ENCODE data around the gene MAP3K12. TPM values are rescaled to one million over a fixed set of nuclear protein-coding genes. Genes with fewer than 3 reads are reported as not detected.
A peak's percentile ranks its signal among the peaks of the same experiment; 100 is the strongest.
"Not testable (repeated sequence)": the region's sequence is repeated elsewhere in the genome, so short reads cannot be mapped to it uniquely, and the experiment has no call there.

Gene MAP3K12
- total and polyA plus RNA-seq, 2 of the 4 experiments (the other 2 are of a cell fraction) = 29.0 to 52.5 TPM

- H2BK15ac ChIP-seq (ENCODE audit: low read depth, low read length); H2BK20ac ChIP-seq (ENCODE audit: low read depth, low read length); POLR2A ChIA-PET (ENCODE audit: unreplicated experiment); CTCF ChIA-PET; DNase-seq; H4K8ac ChIP-seq (ENCODE audit: low read depth in 2 of 2, low read length in 2 of 2); H3K27me3 ChIP-seq (ENCODE audit: control insufficient read depth, insufficient read depth, low read length); H3K4me1 ChIP-seq (ENCODE audit: control insufficient read depth, insufficient read depth, low read length); H2BK5ac ChIP-seq (ENCODE audit: low read depth, low read length, poor library complexity, severe bottlenecking); H4K91ac ChIP-seq (ENCODE audit: insufficient read depth, low read depth, low read length); H4K20me1 ChIP-seq (ENCODE audit: insufficient read depth, low read length); H3K4me2 ChIP-seq (ENCODE audit: low read depth, low read length); H3K9ac ChIP-seq (ENCODE audit: low read depth, low read length); H3K56ac ChIP-seq (ENCODE audit: extremely low read depth, insufficient read depth, low read length); BruUV-seq (replicated peaks); H3K27ac ChIP-seq (ENCODE audit: insufficient read depth, low read length); H3K4ac ChIP-seq (ENCODE audit: low read depth, low read length); H2AFZ ChIP-seq (replicated peaks; ENCODE audit: low read length, poor library complexity); H3K9me3 ChIP-seq (ENCODE audit: control insufficient read depth, insufficient read depth, low read length); dilution Hi-C loops (cut with HindIII; ENCODE audit: low sequenced_read_pairs, unreplicated experiment); H3K4me3 ChIP-seq (ENCODE audit: insufficient read depth, low read depth, low read length); H2AK9ac ChIP-seq (replicated peaks; ENCODE audit: low read depth, low read length, poor library complexity); H4K5ac ChIP-seq (ENCODE audit: low read depth, low read length); H3K23ac ChIP-seq (ENCODE audit: low read depth, low read length); H3K36me3 ChIP-seq (ENCODE audit: control insufficient read depth, insufficient read depth, low read length); ATAC-seq (ENCODE audit: low read depth); H3K14ac ChIP-seq (replicated peaks; ENCODE audit: low read depth, low read length); H3K18ac ChIP-seq (ENCODE audit: low read depth, low read length); in situ Hi-C loops (cut with MboI; ENCODE audit: low sequenced_read_pairs); H3K9me1 ChIP-seq (ENCODE audit: insufficient read depth, low read length); H2BK120ac ChIP-seq (ENCODE audit: low read depth, low read length); intact Hi-C loops (cut with micrococcal nuclease): not testable (repeated sequence)
- Histone ChIP-seq H3K79me1 (ENCODE audit: low read depth in 1 of 2, low read length in 2 of 2) (peaks cover 14 to 25% of the 10 kb centered on the region in 2 experiments), H2AK5ac (ENCODE audit: low read depth, low read length) (0 out of 2 replicates have a peak overlapping the region, but pooled peaks have one; percentile 10)
Observed at GRCh38 chr12:53439582-53439981, 59.7 kb downstream of the MAP3K12 start.

- H3K27ac ChIP-seq (ENCODE audit: insufficient read depth, low read length); H3K23ac ChIP-seq (ENCODE audit: low read depth, low read length); H2BK120ac ChIP-seq (ENCODE audit: low read depth, low read length); H3K79me1 ChIP-seq (ENCODE audit: low read depth in 1 of 2, low read length in 2 of 2); H3K18ac ChIP-seq (ENCODE audit: low read depth, low read length); H3K9me1 ChIP-seq (ENCODE audit: insufficient read depth, low read length); POLR2A ChIA-PET (ENCODE audit: unreplicated experiment); dilution Hi-C loops (cut with HindIII; ENCODE audit: low sequenced_read_pairs, unreplicated experiment); CTCF ChIA-PET; H2BK5ac ChIP-seq (ENCODE audit: low read depth, low read length, poor library complexity, severe bottlenecking); H2AK9ac ChIP-seq (replicated peaks; ENCODE audit: low read depth, low read length, poor library complexity); H2AFZ ChIP-seq (replicated peaks; ENCODE audit: low read length, poor library complexity); H3K27me3 ChIP-seq (ENCODE audit: control insufficient read depth, insufficient read depth, low read length); H3K4me3 ChIP-seq (ENCODE audit: insufficient read depth, low read depth, low read length); H4K5ac ChIP-seq (ENCODE audit: low read depth, low read length); H3K4me2 ChIP-seq (ENCODE audit: low read depth, low read length); H3K9me3 ChIP-seq (ENCODE audit: control insufficient read depth, insufficient read depth, low read length); H3K9ac ChIP-seq (ENCODE audit: low read depth, low read length); H4K20me1 ChIP-seq (ENCODE audit: insufficient read depth, low read length); H2BK15ac ChIP-seq (ENCODE audit: low read depth, low read length); H2AK5ac ChIP-seq (ENCODE audit: low read depth, low read length); ATAC-seq (ENCODE audit: low read depth); H3K14ac ChIP-seq (replicated peaks; ENCODE audit: low read depth, low read length); H3K36me3 ChIP-seq (ENCODE audit: control insufficient read depth, insufficient read depth, low read length); in situ Hi-C loops (cut with MboI; ENCODE audit: low sequenced_read_pairs); H4K91ac ChIP-seq (ENCODE audit: insufficient read depth, low read depth, low read length); H4K8ac ChIP-seq (ENCODE audit: low read depth in 2 of 2, low read length in 2 of 2); intact Hi-C loops (cut with micrococcal nuclease); H2BK20ac ChIP-seq (ENCODE audit: low read depth, low read length); H3K4ac ChIP-seq (ENCODE audit: low read depth, low read length); H3K4me1 ChIP-seq (ENCODE audit: control insufficient read depth, insufficient read depth, low read length); BruUV-seq (replicated peaks); DNase-seq; H3K56ac ChIP-seq (ENCODE audit: extremely low read depth, insufficient read depth, low read length): not testable (repeated sequence)
- WGBS, 2 experiments (ENCODE audit: extremely low coverage in 2 of 2, insufficient read length in 1 of 2) = 100% methylated on average over 3 of the region's 9 CpGs; no CpG with 5 or more reads in 1 of the 2 experiments
Observed at GRCh38 chr12:53435326-53435725, 63.9 kb downstream of the MAP3K12 start.

Data from IMR-90 (cell line).